Activated CD4-positive, alpha-beta T cell treated with anti-CD3 and anti-CD28 coated beads for 48 hours (primary cell): Measurements from ENCODE around the gene MGAT4A.
"Not testable (repeated sequence)": the region's sequence is repeated elsewhere in the genome, so short reads cannot be mapped to it uniquely, and the experiment has no call there.

Experiments used
- DNase-seq: peaks from one replicate; pipeline ENCODE4 v3.0.0-alpha.2; 2020

MGAT4A gene

DNA sequence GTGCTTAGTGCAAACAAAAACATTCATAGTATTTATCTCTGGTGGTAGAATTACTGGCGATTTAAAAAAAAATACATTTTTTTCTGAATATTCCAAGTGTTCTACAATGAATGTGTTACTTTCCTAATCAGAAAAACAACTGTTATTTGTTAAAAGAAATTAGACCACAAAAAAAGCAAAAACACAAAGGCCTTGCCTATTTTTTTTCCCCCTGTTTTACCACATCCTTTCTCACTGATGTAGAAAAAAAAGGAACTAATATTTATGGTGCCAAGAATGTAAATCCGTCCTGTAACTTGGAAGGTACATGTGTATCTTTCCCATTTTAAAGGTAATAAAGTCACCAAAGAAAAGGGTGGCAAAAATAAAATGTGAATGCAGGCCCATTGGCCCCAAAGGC is 28.4 kb upstream of the MGAT4A start:
- no peak for DNase-seq

DNA sequence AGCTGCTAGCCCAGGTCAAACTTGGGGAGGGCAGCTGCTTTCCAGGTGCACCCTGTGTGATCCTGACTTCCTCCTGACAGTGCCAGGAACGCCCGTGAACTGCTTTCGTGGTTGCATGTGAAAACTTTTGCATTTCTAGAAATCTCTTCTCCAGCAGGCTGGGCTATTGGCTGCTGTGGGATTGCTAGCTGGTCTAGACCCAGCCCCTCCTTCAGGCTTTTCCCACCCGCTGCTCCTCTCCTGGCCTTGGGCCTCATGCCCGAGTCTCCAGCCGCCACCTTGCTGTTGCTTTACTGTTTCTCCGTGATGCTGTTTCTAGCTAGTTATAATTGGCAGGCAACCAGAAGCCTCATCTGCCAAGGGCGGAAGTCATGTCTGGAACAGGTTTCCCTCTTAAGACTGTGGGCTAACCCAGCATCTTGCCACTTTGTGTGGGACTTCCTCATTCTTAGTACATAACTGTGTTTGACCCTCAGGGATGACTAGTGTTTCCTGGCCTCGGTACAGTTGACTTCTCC is 27.0 kb upstream of the MGAT4A start:
- DNase-seq, result peak; percentile 48

DNA sequence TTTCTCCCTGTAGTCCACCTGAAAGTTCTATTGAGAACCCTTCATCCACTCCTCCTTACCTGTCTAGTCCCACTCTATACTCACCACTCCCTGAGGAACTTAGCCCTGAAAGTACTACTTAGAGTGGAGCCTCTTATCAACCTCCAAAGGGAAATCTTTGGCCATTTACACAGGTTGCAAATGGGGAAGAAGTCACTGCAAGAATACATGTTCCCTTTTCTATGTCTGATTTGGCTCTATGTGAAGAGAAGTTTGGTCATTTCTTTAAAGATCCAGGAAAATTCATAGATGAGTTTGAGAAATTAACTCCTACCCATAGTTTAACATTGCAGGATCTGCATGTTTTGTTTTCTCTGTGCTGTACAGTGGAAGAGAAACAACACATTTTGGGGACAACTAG is 22.9 kb upstream of the MGAT4A start:
- DNase-seq, result no peak

DNA sequence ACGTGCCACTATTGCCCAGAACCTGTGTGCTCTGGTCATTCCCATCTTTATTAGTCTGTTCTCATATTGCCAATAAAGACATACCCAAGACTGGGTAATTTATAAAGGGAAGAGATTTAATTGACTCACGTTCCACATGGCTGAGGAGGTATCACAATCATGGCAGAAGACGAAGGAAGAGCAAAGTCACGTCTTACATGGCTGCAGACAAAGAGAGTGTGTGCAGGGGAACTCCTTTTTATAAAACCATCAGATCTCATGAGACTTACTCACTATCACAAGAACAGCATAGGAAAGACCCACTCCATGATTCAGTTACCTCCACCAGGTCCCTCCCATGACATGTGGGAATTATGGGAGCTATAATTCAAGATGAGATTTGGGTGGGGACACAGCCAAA is 21.8 kb upstream of the MGAT4A start:
- not testable (repeated sequence) for DNase-seq

DNA sequence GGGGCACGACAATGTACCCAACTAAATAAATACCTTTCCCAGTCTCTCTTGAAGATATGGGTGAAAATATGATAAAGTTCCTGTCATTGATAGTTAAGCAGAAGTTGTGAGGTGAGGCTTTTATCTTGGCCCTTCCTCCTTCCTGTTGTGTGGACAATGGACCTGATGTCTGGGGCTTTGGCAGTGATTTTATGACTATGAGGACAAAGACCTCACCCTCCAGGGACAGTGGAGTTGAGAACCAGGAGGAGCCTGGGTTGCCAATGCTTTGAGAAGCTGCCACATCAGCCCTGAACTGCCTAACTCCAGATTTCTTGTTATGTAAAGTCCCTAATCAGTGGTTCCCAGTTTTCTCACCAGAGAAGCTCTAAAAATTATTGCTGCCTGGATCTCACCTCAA is 20.8 kb upstream of the MGAT4A start:
- DNase-seq, result no peak

DNA sequence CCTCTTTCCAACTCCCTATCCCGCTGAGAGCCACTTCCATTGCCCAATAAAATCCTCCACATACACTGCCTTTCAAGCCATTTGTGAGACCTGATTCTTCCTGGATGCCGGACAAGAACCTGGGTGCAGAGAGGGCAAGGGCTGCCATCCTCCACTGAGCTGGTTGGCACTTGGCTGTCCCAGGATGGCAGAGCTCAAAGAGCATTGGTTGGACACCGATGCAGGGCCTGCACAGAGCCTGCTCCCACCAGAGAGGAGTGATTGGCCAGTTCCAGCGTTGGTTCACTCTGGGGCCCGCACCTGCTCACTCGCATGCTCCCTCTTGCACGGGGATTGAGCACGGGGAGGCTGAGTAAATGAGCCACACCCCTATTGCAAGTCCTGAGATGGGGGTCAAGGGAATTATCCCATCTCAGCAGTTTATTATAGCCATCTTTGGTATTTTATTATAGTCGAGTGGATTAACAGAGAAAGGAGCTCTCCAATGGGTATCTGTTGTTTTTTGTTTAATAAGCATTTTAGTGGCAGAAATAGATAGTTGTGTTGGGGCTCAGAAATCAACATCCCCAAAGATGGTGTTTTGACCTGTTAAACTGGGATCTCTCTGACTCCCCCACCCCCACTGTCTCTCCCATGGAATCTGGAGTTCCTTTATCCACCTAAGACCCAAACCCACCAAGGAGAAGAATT is 19.8 kb upstream of the MGAT4A start:
- no peak for DNase-seq

DNA sequence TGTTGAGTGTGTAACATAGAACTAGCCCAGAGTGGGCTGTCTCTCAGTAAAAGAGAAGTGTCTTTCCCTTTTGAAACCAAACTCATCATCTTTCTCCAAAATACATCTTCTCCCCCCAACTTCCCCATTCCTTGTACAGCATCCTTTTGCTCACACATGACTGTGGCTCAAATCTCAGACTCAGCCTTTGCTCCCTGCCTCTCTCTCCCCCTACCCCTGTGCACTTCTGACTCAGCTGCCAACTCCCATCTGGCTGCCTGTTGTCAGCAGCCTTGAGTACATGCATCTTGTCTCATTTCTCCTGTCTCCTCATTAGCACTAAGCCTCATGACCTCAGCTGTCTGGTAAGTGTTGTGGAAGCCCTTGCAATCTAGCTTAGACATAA is 18.1 kb upstream of the MGAT4A start:
- DNase-seq, result no peak

DNA sequence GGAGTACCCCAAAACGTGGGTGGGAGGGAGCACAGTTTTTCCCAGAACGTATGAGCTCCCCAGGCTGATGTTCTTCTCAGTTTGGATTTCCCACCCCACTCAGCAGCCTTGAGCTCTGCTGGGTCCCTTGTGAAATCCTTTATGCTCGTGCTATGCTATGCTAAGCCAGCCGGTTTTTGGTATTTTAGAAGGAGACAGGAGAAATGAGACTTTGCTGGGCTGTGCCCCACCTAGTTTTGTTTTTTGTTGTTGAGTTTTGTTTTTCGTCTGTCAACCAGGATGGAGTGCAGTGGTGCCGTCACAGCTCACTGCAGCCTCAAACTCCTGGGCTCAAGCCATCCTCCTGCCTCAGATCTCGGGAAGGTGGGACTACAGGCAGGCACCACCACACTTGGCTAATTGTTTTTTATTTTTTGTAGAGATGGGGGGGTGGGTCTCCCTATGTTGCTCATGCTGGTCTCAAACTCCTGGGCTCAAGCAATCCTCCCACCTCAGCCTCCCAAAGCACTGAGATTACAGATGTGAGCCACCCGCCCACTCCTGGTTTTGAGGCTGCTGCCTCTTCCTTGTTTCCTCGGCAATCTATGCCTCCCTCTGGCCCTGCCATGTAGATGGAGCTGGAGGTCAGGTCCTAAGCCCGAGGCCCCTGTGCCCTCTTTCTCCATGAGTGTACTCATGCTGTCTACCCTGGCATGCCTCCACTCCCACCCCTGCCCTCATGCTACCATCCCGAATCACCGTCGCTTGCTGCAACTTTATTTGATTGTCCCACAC is 17.5 kb upstream of the MGAT4A start:
- DNase-seq, result no peak

DNA sequence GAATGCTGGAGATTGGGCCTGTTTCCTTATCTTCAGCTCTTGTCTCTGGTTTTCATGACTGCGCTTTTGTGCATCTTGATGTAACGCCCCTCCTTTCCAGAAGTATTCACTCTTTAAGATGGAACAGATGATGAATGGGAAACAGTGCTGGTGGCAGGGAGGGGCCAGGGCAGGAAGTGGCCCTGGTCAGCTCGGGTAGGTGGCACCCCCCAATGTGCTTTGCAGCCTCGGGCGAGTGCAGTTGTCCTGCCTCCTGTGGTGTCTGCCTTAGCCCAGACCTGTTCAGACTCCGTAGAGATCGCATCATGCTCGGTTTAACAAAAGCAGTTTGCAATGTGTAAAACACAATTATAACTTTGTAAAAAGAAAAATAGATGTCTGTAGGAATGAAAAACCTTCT is 17.0 kb upstream of the MGAT4A start:
- DNase-seq, result no peak

DNA sequence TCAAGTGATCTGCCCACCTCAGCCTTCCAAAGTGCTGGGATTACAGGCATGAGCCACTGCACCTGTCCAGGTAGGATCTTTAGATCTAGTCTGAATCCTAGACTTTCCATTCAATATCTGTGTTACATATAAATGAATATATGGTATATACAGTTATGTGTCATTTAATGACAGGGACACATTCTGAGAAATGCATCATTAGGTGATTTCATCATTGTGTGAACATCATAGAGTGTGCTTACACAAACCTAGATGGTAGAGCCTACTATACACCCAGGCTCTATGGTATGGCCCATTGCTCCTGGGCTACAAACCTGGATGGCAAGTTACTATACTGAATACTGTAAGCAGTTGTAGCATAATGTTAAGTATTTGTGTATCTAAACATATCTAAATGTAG is 15.5 kb upstream of the MGAT4A start:
- DNase-seq, result no peak

DNA sequence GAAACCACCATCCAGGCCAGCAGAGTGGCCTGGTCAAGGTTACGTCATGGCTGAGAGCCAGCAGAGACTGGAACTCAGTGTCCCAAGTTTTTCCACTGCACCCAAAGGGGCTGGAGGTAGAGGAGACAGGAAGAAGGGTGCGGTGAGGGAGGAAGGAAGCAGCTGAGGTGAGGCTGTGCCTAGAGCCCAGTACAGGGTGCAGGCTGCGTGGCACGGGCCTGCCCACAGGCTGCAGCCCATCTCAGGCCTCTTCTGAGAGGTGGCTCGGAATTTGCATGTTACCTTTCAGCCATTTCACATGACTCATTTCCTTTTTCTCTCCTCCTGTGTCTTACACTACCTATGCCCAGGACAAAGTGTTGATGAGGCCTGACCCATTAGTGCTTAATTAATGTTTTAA is 13.7 kb upstream of the MGAT4A start:
- no peak for DNase-seq

DNA sequence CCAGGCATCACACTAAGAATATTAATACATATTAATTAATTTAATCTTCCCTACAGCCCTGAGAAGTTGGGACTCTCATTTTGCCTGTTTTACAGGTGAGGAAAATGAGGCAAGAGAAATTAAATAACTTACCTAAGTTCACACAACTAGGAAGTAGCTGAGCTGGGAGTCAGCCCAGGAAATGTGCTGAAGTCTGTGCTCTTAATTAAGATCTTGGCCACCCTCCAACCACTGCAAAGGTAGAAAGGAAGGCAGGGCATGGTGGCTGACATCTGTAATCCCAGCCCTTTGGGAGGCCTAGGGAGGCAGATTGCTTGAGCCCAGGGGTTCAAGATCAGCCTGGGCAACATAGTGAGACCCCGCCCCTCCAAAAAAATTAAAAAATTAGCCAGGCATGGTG is 12.9 kb upstream of the MGAT4A start:
- DNase-seq, result no peak

DNA sequence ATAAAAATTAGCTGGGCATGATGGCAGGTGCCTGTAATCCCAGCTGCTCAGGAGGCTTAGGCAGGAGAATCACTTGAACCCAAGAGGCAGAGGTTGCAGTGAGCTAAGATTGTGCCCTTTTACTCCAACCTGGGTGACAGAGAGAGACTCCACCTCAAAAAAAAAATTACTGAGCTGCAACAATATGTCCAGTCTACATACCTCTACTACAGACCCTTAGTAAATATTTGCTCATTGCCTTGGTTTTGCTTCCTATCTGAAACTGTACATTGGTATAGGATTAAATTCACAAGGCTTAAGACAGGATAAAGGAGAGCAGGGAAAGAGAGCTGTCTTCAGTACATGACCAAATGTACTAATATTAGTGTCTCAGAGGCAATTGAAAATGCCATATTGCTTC is 8.1 kb upstream of the MGAT4A start:
- no peak for DNase-seq

DNA sequence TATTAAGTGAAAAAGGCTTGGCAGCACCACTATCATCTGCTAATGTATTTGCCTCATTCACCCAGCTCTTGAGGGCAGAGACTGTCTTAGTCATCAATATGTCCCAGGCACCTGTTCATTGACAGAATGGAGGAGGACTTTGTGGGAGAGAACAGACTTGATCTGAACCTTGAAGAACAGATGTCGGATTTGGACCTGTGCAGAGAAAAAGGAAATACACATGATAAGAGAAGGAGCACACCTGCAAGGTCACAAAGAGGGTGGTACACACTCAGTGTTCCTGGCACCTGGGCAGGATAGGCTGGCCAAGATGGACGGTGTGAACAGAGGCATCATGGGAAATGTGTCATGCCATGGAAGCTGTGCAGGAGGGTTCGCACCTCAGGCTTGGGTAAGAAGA is 7.4 kb upstream of the MGAT4A start:
- DNase-seq, result no peak

DNA sequence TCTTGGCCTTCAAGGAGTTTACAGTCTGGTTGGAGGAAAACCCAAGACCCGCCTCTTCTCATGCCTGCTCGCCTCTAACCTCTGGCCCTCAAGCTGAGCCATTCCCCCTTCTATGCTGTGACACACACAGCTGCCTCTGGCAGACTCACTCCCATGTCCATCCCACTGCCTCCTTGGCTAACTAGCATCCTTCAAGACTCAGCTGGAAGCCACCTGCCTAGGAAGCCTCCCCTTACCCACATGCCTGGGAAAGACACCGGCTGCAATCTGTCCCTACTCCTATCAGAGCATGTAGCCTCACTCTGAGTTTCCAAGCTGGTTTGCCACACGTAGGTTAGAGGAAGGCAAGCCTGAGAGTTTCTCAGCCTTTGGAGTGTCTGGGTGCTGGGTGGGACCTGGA is 6.9 kb upstream of the MGAT4A start:
- no peak for DNase-seq

DNA sequence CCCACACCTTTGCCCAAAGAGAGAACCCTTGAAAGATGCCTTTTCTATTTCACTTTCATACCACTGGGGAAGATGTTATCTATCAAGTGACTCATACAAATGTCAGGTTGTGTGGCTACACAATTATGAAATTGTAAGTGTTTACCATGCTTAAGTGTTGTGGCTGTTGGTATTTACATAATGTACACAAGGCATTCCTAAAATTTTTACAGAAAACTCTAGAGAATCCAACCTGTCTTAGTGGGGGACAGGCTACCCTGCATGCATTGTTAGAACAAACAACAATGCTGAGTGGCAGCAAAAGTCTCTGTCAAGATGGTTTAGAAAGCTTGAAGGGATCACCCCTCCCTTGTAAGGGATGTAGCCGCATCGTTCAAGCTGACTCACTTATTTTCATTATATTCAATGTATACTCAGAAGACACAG is 5.5 kb upstream of the MGAT4A start:
- no peak for DNase-seq

DNA sequence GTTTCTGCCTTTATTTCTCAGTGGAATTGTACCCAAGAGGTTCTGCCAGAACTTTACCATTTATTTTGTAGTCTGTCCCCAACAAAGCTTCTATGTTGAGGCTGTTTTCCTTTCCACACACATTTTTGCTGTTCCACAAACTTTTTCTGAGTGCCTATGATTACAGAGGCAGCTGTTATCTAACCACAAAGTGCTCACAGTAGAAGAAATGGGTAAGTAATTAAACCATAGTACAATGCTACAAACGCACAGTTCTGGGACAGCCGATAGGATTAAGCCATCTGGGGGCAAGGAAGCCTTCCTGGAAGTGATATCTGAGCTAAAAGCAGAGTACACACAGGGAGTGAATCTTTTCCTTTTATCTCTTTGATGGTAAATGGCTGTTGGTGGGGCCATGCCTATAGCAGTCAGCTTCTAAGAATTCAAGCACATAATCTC is 3.9 kb upstream of the MGAT4A start:
- DNase-seq, result no peak

DNA sequence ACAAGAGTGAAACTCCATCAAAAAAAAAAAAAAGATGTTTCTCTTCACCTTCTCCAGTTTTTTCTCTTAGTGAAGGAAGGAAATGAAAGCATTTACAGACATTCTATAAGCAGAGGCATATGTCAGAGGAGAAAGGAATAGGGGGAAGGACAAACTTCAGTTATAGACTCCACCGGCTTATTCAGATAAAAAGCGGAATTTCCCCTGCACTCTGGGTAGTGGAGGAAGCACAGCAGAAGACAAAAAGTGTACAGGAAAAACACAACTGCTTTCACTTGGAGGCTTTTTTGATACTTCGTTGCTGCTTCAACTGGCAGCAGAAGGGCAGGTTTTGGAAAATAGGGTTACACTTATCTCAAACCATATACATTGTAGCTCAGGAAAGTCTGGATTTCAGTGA is 3.2 kb upstream of the MGAT4A start:
- DNase-seq, result no peak

DNA sequence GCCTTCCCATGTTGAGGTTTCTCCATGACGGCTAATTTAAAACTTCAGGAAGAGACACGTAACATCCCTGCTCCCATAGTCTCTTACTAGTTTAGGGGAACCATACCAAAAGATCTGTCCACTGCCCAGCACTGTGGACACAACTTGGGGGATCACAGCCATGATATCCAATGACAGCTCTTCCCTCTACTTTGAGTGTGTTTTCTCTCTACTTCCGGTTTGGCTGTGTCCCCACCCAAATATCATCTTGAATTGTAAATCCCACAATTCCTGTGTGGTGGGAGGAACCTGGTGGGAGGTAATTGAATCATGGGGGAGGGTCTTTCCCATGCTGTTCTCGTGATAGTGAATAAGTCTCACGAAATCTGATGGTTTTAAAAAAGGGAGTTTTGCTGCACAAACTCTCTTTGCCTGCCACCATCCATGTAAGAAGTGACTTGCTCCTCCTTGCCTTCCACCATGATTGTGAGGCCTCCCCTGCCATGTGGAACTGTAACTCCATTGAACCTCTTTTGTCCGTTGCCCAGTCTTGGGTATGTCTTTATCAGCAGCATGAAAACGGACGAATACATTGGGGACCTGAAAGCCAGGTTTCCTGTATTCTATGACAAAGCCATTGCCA is 1.6 kb upstream of the MGAT4A start:
- no peak for DNase-seq

DNA sequence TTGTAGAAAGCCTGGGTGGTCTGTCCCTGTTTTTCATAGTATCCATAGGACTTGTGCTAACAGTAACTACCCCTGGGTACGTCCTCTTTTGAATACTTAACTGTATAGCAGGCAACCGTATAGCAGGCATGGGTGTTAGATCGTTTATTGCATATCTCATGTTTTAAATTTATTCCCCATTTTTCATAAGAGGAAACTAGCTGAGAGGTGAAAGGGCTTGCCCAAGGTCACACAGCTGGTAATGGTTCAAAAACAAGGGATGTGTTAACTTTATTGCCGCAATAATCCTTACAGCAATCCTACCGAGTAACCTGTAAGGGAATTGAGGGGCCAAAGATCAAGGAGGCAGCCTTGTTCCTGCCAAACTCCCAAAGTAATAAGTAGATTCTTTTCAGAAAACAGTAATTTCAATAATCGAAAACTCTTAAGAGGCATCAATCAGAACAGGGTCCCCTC is 990 bp upstream of the MGAT4A start:
- DNase-seq, result no peak

DNA sequence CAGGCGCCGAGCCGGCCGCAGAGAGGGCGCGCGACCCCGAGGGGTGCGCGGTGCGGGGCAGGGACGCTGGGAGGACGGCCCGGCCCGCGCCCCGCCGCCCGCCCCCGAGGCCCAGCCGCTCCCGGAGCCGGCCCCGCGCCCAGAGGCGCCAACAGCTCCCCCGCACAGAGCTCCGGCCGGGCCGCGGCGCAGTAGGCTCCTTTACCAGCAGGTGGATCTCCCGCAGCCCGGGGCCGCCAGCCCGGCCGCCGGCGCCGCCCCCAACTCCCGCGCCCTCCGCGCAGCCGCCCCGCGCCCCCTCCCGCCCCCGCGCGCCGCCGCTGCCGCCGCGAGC is 258 bp downstream of the MGAT4A start:
- DNase-seq, result peak; percentile 71

DNA sequence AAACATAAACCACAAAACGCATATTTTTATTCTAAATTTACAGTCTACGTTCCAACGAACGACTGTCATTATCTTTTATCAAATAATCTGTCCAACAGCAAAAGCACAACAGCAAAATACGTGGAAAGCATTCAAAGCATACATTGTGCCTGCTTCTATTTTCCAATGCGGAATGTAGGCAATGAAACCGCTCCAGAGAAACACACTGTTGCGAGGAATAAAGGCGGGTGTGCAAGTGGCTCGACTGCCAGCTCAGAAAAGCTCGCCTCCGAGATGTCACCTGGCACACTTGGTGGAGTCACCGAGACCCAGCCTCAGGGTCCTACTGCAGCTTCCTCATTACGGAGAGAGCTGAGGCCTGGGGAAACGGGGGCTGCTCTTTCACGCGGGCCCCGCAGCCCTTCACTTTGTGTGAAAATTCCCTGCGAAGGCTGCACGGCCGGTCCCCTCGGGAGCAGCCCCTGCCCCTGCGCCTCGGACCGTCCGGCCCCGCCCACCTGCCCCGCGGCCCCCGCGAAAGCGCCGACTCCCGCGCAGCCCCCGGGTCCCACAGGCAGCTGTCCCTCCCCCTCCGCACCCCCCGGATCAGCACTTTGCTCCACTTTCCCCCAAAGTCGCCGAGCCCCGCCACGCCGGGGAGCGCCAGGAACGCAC is 752 bp downstream of the MGAT4A start:
- DNase-seq, result peak; percentile 69

DNA sequence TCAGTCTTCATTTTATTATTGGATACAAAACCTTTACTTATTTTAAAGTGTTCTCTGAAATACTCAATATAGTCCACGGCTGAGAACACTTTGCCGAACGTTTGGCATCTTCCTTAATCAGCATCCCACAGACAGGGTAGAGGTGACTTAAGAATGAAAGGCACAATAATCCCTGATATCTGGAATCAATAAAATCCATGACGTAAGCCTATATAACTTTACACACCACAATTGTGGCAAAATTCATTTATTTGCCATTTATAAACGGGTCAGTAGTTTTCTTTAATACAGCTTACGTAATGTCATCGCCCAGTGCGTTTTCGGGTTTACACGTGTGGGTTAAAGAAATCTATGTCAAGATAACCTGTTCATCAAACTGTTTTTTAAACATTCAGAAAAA is 1.3 kb downstream of the MGAT4A start:
- DNase-seq, result no peak
